HG02884 (cell line): ENCODE measurements around the gene GUCY1B1.

Experiments used
- ATAC-seq: cut with Tn5 transposase; IDR thresholded peaks from one replicate; pipeline ENCODE4 v1.9.1; 2021; ENCODE audit warnings: mild to moderate bottlenecking, moderate library complexity; ENCODE audit not compliant: unreplicated experiment

Gene GUCY1B1

DNA sequence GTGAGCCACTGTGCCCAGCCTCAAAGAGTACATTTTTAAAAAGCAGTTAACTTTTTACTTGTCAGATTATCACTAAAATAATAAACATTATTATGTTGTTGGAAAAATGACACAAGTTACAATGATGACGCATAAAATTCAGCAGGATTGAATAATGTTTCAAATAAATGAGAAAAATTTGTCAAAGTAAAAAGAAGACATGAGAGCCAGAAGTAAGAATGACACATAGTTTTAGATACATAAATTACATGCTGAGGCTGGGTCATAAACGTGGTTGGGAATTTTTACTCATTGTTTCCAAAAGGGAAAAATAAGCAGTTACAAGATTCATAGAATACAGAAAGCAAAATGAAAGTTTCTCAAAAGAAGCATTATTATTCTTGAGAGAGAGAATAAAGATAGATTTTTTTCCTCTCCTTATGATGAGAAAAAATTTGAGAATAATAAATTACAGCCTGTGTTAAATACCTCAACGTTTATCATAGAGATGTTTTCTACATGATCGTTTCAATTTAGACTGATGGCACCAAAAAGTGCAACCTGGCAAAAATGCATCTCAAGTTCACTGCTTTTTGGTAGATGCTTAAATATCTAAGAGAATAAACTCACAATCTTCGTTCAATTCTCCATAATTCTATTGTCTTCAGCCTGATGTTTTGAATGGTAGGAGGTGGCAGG is 40.4 kb downstream of the GUCY1B1 start:
- ATAC-seq = no peak

DNA sequence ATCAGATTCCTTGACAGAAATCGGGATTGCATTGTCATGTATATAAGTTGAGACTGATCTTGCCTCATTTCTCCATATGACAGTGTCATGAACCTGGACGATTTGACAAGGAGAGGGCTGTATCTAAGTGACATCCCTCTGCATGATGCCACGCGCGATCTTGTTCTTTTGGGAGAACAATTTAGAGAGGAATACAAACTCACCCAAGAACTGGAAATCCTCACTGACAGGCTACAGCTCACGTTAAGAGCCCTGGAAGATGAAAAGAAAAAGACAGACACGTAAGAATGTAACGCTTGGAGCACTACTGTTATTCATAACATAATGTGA is 40.9 kb downstream of the GUCY1B1 start:
- no peak for ATAC-seq

DNA sequence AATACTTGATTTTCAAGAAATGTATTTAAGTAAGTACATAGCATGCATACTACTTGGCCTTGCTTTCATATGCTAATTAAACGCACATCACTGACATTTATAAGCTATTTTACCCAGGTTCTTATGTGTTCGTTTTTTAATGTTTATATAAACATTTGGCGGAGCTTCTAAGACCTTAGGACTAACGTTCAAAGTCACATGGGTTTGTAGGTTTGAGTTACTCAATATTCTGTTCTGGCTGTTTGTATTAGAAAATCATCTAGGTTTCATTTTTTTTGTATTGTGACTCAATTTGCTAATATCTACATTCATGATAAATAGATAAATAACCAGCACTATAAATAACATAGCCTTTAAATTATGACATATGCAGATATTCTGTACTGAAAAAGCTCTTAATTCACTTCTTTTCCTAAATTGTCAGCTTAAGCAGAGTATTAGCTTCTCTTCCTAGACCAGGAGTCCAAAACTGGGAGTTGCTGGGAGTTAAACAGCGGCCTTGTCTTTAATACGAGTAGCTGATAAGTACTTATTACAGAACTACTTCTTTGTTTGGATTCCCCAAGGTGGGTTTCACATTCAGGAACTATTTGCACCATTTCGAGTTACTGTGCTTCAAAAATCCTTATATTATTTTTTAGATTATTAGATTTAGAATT is 42.0 kb downstream of the GUCY1B1 start:
- no peak for ATAC-seq

DNA sequence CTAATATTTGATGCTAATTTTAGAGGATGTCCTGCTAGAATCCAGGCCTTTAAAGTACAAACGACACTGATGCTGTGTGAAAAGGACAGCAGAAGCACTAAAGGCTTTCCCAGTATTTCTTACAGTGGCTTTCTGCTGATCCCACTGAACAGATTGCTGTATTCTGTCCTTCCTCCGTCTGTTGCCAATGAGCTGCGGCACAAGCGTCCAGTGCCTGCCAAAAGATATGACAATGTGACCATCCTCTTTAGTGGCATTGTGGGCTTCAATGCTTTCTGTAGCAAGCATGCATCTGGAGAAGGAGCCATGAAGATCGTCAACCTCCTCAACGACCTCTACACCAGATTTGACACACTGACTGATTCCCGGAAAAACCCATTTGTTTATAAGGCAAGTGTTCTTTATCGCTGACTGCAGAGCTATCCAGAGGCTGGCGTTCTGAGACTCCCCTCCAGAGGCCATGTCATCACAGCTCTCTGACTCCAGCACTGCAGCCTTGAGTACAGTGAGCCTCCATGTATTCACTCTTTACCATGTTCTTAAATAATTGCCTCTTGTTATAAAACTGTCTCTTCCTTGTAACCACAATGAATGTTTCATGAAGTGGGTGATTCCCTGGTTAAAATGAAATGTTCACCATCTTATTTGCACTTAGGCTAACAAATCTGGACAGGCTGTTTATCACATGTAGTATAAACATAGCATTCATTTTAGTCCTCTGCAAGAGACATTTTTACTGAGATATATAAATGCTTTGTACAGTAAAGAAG is 43.6 kb downstream of the GUCY1B1 start:
- ATAC-seq = no peak

DNA sequence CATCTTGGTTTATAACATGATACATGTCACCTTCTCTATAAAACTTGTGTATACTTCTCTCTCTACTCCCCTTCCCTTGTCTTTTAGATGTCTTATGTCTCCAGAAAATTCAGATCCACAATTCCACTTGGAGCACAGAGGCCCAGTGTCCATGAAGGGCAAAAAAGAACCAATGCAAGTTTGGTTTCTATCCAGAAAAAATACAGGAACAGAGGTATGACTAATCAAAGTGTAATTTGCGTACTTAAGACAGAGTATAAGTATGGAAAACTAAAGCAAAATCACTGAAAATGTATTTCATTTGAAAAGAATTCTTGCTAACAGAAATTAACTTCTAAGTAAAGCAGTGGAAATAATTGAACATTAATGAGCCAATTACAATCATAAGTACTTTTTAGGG is 46.2 kb downstream of the GUCY1B1 start:
- no peak for ATAC-seq

DNA sequence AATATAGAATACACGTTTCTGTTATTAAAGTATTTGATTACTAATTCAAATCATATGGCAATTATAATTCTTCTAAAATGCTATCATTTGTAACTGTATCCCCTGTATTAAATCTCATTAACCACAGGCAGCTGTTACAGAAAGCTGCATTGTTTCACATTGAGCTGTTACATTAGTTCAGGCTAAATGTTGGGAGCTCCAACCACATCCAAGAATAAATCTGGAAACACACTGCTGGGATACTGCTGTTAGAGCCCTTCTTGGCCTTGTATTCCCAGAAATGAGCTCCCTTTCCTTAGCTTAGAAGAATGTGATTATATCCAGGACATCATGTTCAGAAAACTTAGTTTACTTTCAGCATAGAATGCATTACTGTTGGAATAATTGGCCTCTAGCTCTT is 48.2 kb downstream of the GUCY1B1 start:
- ATAC-seq = no peak

DNA sequence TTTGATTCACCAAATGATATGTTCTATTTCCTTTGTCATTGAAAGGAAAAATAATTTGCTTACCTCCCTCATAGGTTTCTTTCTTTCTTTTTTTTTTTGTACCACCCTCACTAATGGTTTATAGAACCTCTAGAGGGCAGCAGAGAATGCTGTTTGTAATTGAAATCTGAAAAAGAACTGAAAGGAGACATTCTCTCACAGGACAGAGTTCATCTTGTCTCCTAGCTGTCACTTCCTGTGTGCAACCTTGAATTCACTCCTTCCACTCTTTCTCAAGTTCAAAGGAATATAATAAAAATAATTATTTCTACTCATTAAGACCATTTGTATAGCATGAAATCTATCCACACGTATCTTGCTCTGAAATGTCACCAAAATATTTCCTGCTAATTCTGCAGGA is 51.0 kb downstream of the GUCY1B1 start:
- ATAC-seq = peak; percentile 97

DNA sequence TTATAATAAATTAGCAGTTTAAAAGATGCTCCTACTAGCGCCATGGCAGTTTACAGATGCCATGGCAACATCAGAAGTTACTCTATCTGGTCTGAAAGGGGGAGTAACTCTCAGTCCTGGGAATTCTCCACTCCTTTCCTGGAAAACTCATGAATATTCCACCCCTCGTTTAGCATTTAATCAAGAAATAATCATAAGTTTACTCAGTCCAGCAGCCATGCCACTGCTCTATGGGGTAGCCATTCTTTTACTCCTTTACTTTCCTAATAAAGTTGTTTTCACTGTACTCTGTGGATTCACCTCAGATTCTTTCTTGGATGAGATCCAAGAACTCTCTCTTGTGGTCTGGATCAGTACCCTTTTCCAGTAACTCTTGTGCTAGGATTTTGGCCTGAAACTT is 52.3 kb downstream of the GUCY1B1 start:
- ATAC-seq = no peak

DNA sequence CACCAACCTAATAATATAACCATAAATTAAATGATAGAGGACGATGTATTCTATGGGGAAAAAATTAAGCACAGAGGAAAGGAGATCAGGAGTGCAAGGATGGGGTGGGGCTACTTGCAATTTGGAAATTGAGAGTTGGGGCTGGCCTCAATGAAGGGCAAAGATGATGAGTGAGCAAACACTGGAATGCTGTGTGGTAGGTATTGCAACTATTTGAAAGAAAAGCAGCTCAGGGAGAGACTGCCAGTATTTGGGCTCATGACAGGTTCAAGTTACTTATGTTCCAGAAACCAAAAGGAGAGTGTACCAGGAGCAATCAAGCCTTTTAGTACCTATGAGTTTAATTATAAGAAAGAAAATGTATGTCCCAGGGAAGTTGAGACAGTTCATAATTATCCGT is 59.8 kb downstream of the GUCY1B1 start:
- no peak for ATAC-seq

DNA sequence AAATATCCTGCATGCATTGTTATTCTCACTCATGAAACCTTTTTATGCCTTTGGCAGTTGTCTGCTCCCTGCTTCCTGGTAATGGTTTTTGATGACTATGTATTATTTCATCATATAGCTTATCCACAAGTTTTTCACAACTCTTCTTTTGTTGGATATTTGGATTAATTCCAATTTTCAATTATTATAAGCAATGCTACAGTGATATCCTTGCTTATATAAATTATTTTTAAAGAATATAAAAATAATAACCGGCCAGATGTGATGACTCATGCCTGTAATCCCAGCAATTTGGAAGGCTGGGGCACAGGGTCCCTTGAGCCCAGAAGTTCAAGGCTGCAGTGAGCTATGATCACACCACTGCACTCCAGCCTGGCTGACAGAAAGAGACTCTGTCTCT is 60.2 kb downstream of the GUCY1B1 start:
- no peak for ATAC-seq

DNA sequence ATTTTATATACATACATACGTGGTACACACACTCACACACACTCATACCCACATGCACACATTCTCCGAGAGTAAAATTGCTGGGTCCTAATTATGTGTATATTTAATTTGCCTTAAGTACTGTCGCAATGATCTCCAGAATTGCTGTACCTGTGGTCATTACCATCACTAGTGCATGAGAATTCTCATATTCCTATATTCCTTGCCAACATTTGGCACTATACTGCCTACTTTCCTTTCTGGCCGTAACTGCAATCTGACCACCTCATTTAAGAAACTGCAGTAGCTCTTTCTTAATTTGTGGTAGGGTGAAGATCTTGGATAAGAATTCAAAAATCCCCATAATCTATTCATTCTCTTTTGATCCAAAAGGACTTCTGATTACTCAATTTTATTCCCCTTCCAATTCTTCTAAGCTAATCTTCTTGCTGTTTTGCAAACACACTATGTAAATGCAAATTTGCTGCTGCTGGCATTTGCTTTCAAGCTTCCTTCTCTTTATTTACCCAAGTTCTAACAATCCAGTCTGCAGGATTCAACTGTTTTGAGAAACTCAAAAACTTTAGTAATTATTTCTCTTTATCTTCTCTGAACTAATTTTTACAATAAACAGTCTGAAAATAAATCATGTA is 62.2 kb downstream of the GUCY1B1 start:
- ATAC-seq = no peak

DNA sequence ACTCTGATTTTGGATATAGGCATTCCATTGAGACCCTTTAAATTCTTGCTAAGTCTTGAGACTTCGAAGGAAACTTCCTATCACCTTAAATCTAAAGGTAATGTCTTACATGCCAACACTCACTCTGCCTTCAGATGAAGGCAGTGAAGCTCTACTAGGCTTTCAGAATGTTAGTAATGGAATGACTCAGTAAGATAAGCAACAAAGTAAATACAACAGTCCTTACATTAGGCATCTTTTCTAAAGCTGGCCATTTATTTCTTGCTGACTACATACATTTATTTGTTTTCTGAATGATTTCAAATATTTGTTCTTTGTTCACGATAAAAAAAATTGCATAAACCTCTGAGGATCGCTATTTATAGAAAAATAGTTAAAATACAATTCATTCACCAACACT is 63.8 kb downstream of the GUCY1B1 start:
- ATAC-seq = peak; percentile 48

DNA sequence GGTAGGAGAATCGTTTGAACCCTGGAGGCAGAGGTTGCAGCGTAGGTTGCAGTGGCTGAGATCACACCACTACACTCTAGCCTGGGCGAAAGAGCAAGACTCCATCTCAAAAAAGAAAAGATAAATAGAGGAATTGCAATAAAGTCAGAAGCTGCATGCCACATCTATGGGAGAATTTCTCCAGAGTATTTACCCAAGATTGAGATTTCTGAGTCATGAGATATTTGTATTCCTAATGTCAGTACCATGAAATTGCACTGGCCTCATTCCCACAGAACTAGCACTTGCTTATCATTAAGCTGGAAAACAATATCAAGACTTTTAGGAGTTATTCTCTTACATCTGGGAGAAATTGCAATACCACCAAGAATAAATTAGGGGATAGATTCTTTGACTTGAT is 69.8 kb downstream of the GUCY1B1 start:
- no peak for ATAC-seq

DNA sequence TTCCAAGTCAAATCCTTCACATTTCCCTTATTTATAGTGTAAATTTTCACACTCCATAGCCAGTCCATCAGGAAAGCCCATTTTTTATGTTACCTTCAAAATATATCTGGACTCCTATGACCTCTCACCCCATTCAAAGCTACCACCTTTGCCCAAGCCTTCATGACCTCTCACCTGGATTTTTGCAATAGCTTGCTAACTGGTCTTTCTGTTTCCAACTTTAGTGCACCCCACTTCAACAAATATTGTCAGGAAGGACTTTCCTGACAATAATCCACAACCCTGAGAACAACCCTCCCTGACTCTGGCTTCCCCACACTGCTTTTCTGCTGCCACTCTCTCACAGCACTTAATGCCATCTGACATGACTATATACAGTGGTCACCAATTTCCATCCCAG is 73.8 kb downstream of the GUCY1B1 start:
- no peak for ATAC-seq

DNA sequence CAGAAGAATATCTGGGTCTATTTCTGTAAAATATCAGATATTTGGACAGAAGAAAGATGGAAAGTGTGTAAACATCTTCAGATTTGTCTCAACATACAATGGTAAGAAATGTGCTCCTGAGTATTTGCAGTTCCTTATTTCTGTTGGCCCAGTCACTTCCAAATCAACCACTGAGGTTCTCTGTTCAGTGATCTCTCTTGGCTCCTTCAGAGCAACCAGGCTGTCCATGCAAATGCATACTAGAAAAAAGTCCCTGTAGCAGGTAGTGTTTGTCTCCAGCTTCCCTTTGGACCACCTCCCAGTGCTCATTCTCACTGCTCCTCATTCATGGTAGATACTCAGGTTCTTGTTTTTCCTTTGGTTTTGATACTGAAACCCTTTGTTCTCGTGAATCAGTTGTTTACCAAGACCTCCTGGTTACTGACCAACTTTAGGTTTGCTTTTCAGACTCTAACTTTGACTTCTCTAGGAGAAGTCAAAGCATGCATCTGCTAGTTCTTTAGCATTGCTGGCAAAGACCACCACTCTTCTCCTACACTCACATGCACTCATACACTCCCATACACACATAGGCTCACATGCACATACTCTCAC is 78.5 kb downstream of the GUCY1B1 start:
- no peak for ATAC-seq

DNA sequence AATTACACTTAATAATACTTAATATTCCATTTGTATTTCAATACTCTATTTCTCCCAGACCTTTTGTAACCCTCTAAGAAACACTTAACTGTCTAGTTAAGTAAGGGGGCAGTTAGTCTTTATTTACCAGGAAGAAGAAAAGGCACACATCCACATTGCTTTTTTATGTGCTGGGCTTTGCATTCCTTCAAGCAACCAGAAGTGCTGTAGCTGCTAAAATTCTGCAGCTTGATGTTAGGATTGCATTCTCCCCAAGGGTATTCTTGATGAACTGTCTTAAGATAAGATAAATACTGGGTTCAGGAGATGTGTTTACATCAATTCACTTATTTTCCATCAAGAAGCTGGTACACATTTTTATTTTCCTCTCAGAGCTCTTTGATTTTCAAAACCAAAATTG is 83.3 kb downstream of the GUCY1B1 start:
- ATAC-seq = no peak

DNA sequence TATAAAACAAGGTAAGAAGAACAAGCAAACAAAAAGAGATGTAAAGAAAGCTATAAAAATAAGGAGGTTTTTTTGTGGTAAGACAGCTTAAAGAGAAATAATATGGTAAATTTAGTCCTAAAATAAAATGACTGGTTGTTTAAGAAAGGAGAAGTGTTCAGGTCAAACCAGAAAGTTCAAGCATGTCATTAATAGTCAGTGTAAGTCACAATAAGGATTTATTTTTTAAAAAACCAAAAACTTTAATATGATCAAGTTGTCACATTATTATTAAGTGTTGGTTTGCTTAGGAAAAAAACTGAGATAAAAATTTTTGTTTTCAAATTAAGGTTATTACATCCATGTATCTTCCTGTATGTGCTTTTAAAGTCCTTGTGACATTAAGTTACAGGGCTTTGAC is 88.1 kb downstream of the GUCY1B1 start:
- no peak for ATAC-seq

DNA sequence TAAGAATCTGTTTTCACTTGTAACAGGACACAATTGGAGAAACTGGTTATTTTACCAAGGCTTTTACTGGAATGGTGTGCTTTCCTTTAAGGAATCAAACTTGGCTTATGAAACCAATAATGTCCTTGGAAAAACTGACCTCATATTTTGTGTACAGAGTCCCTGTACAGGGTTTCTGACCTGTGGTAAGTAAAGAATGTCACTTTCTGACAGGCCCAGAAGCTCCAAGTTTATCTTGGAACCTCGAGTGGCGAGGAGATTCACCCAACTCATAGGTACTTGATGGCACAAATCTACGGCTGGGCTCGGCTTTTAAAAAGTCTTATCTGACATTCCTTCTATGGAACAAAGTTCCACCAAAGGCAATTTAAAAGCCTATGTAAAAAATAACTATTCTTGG is 90.2 kb downstream of the GUCY1B1 start:
- no peak for ATAC-seq

DNA sequence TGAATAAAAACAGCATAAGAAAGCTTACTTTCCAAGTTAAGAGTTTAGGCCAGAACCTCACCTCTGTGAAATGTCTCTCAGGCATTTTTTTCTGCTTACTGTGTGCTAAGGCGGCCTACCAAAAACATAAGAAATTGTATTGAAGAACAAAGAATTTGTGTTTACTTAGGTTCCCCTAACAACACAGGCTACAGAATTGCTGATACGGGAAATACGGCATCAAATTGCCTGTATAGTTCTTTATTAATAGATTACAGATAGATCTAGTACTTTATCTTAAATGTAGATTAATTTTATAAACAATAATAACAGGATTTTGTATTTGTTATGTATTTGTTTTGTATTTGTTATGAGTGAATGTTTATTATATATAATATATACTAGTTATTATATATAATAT is 94.4 kb downstream of the GUCY1B1 start:
- ATAC-seq = no peak

DNA sequence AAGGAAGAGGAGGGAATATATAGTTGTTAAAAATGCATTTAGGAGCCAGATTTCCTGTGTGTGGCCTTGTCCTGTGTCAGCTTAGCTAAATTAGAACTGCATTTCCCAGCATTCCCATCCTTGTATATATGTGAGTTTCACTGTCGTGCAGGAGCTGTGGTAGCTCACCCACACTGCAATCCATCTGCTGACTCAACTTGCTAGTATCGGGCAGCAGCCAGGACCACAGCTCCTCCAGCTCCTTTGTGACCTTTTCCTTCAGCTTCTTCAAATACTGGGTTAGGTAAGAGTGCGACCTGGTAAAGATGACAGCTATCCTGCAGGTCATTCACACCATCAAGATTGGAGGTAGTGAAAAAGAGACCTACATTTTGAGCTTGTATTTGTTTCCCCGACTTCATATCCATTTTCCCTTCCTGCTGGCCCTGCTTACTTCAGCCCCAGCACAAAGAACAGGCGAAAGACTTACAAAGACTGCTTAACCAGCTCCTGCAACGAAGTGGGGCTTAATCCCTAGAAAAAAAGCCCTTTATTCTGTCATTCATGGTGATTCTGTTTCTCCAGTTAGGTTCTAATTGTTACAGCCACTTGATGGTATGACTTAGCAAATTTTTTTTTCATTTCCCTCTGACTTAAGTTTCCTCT is 95.9 kb downstream of the GUCY1B1 start:
- no peak for ATAC-seq

DNA sequence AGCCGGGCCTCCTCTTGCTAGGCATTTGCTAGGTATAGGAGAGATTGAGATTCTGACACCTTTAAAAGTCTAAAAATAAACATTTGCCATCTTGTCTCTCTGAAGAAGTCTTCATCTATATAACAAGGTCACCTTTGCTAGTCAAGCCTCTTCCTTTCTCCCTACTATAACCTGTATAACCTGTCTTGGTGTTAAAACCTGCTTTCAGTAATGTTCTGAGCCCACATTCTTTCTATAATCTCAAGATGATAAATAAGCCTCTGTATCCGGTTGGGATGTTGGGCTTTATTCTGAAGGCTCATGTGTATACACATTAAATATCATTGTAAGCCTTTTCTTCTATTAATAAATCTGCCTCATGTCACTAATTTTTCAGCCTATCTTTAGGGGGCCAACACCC is 97.1 kb downstream of the GUCY1B1 start:
- ATAC-seq = no peak
